DMS153 (cell line): ENCODE results near the gene MEX3C.

Experiments
- DNase-seq: peaks from one replicate; lab custom pipeline; 2025; lab: John Stamatoyannopoulos, UW

MEX3C gene

DNA sequence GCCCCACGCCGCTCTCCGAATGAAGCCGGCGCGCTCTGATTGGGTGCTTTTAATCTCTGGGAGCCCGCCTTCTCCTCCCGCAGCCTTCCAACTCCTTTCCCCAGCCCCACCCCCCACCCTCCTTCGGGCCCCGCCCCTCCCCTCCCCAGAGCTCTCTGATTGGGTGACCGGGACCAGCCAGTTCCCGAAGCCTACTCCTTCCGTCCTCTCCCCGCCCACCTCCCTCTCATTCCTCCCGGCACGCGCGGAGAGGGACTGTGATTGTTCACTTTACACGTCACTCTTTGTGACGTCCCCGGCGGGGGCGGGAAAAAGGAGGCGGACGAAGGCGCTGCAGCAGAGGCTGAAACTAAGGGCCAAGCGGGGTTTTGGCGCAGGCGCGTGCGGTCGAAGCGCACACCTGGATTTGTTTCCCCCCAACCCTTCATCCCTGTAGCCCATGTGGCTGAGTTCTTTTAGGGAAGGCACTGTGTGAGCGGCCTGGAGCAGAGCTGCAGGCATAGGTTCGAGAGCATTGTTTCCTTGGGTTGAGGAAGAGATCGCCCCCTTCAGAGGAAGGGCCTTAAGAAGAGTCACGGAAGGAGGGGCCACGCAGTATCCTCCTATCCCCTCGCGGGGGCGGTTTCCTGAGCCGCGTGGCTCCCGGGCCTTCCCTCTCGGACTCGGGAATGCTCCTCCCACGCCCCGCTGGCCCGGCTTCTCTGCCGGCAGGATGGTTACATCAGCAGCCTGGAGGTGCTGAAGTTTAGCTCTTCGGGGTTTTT, at the start of gene MEX3C:
Gene MEX3C, minus strand, starts transcription at position 21 of the 764 bp plus-strand sequence. CDS start 361 bp downstream, outside the sequence.
- DNase-seq, result peak; percentile 98

DNA sequence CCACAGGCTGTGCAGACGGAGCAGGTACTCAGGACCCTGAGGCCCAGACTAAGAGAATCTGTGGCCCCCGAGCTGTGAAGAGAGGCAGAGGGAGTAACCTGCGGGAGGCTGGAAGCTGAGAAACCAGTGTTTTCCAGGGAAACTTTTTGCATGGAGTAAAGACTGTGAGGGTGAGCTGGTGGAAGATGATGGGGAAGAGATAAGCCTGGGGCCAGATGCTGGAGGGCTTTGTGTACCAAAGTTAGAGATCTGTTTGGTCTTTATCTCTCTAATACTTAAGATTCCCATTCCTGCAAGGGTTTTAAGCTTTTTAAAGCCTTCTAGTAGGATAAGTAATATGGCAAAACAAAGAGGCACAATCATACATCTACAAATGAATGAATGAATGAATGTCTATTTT, 43.7 kb upstream of the MEX3C start:
- no peak for DNase-seq

DNA sequence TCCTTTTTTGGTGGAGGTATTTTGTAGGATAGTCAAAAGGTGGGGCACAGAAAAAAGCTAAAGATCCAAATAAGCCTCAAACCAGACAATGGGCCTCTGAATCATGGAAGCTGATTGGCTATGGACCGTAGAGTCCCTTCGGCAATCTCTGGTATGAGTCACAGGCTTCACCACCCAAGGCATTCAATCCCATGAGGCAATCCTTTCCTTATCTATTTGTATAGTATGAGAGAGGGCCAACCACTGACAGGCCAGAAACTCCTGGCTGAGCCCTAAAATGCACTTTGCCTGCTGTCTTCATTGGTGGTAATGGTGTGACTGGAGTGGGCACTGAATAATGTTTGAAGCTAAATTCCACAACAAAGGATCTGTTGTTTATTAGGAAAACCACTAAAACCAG, 38.7 kb upstream of the MEX3C start:
- DNase-seq, result no peak

DNA sequence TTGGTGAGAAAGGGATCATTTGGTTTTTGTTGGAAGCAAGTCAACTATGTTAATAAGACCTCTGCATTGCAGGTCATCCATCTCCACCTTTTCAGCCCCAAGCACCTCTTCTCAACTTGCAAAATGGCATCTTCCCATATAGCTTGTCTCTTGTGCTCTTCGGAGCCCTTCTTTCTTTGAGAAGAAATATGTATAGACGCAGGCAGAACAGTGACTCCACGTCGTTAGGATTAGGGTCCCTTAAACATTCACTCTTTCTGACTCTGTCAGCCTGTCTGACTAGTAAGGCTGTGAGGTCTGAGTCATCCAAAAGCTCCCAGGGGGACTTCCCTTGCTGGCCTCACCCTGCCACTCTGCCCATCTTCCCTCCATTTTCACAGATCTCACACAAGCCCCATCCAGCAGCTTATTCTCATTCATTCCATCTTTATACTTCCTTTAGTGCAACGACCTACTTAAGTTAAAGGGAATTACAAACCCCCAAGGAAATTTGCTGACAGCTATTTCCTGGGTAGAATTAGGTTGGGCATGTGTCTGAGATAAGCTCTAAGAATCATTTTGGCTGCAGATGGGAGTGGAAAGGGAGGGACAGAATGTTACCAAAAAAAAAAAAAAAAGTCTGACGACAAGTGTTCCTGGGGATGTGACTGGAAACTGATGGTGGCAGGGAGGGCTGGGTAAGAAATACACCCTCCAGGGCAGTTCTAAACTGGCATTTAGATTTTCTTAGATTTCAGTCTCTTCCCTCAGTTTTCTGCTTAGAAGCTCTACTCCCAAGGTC, 37.7 kb upstream of the MEX3C start:
- DNase-seq, result no peak

DNA sequence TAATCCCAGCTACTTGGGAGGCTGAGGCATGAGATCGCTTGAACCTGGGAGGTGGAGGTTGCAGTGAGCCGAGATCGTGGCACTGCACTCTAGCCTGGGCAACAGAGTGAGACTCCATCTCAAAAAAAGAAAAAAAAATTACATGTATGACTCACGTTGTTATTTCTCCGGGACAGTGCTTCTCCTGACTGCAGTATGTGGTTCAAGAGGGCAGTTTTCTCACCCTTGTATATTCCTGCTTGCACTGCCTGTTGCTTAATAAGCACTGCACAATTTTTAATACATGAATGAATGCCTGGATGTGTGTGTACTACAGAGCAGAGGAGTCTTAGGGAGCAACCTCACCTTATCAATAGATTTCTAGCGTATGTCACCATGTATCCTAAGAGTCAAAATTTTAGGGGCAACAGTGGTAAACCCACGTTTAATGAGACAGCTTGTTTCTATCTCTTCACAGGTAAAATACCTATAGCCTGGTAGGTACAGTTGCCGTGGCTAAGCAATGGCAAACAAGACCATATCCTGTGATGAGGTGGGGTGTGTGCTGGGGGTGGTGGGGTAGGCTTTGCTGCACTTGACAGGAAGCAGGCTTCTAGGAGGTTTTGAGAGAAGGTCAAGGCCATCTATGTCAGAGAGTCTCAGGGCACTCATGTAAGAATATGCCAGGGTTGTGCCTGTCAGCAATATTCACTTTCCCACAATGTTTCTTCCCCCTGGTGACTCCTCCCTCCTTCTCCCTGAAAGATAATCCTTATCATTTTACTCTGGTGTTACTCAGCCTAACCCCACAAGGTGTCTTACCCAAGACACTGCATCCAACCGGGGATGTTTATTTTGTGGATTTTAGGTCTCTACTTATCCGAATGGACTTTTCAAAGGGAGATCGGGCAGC, 36.9 kb upstream of the MEX3C start:
- no peak for DNase-seq

DNA sequence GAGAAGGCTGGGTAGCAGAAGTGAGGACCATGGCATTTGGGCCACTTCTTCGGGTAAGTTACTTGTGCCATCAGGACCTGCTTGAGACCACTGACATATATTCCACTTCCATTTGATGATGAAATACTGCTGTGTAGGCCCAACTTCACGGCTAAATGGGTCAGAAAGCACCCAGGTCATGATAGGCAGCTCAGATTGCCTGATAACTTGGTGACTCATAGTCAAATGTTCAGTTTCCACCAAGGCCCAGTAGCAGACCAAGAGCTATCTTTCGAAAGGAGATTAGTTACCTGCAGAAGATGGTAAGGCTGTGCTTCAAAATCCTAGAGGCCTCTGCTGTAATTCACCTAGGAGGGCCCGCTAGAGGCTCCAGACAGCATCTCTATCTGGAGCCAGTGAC, 31.8 kb upstream of the MEX3C start:
- no peak for DNase-seq

DNA sequence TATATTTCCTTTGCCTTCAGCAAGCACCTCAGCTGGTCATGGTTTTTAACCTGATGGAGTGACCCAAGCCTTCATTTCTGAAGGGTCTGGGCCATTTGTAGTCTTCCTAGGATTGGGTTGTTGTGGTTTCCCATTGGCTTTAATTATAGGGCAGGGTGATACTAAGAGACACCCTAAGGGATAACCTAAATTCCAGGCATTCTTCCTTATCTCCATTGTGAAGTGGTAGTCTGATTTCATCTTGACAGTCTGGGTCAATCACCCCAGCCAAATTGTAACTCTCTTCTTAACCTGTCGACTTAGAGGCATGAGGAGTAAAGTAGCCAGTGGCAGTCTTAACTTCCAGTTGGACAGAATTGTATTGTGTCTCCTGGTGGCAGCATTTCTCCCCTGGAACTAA, 30.2 kb upstream of the MEX3C start:
- DNase-seq, result no peak

DNA sequence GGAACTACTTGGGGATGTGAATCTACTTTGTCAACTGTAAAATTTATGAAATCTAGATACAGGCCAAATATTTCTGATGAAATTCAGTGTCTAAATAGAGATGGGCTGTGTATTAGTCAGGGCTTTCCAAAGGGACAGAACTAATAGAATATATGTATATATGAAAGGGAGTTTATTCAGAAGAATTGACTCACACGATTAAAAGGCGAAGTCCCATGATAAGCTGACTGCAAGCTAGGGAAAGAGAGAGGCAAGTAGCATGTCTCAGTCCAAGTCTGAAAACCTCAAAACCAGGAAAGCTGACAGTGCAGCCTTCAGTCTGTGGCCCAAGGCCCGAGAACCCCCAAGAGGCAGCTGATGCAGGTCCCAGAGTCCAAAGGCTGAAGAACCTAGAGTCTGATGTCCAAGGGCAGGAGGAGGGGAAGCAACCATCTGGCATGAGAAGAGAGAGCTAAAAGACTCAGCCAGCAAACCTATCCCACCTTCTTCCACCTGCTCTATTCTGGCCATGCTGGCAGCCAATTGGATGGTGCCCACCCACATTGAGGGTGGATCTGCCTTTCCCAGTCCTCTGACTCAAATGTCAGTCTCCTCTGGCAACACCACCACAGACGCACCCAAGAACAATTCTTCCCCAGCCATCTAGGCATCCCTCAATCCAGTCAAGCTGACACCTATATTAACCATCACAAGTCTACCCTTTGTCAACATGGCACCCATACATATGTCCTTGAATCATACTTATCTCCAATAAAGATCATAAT, 29.3 kb upstream of the MEX3C start:
- DNase-seq, result no peak

DNA sequence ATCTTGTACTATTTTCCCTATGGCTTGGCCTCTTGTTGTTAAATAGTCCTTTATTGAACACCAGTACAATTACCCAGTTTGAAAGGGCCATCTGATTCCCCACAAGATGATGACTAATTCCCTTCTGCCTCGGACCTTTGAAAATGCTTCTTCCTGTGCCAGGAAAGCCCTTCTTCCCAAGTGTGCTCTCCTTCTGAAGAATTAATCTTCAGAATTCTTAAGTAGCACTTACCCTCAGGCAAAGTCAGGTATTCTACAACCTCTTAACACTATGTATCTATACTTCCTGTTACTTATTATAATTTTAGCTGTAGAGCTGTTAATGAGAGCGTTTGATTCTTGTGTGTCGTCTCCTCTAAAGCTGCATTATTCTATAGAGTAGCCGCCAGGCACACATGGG, 28.6 kb upstream of the MEX3C start:
- DNase-seq, result no peak

DNA sequence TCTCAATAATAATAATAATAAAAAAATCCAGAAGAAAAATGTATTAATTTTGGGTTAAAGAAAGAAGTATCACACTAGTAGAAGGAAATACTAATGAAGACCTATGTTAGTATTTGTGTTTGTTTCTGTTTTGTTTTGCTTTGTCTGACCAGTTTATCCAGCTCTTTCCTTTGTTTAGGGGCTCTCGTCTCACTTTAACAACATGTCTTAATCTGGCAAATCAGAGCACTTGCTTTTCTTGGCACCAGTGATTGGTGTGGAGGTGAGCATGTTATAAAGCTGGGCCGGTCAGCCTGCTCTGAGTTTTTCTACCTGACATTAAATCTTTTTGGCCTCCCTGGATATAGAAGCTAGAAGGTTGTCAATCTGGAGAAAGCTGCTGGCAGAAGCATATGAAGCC, 15.1 kb upstream of the MEX3C start:
- DNase-seq, result no peak

DNA sequence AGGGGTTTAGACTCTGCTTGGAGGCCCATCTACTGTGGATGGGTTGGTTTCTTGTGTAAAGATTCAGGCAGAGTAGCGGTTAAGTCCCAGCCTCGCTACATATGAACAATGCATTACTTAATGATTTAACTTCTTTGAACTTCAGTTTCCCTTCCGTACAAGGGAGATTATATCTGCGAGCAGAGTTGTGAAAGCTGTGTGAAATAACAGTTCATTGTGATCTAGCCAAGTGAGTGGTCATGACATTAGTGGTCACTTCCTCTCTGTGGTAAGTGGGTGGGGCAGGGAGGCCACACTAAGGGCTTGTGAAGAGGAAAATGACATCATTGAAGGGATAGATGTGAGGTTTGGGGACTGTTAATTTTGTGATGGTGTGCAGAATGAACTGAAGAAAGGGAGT, 14.1 kb upstream of the MEX3C start:
- no peak for DNase-seq

DNA sequence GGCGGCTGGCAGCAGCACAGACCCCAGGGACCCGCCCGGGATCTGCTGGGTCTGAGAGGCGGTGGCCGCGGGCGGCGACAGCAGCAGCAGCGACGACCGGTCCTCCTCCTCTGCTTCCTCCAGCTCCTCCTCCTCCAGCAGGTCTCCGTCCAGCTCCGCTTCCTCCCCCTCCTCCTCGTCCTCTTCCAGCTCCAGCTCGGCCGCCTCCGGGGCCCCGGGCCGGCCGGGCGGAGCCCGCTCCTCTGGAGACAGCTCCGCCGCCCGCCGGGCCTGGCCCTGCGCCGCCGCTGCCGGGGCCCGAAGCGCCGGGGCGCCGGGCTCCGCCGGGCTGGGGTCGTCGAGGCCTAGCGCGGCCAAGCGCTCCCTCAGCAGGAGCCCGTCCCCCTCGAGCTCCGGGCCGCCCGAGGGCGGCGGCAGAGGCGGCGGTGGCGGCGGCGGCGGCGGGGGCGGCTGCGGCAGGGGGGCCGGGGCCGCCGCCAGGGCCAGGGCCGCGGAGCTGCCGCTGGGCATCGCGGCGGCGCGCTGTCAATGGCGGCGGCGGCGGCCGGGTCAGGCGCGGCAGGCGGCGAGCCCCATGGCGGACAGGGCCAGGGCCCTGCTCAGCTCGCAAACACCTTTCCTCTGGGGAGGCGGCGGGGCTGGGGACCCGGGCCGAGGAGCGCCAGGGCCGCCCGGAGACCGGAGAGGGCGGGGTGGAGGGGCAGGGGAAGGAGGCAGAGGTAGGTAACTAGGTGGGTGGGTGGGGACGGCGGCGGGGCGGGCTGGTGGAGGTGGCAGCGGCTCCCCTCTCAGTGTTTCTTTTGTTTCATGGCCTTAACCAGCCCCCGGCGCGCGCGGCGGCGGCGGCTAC, 445 bp downstream of the MEX3C start:
- no peak for DNase-seq

DNA sequence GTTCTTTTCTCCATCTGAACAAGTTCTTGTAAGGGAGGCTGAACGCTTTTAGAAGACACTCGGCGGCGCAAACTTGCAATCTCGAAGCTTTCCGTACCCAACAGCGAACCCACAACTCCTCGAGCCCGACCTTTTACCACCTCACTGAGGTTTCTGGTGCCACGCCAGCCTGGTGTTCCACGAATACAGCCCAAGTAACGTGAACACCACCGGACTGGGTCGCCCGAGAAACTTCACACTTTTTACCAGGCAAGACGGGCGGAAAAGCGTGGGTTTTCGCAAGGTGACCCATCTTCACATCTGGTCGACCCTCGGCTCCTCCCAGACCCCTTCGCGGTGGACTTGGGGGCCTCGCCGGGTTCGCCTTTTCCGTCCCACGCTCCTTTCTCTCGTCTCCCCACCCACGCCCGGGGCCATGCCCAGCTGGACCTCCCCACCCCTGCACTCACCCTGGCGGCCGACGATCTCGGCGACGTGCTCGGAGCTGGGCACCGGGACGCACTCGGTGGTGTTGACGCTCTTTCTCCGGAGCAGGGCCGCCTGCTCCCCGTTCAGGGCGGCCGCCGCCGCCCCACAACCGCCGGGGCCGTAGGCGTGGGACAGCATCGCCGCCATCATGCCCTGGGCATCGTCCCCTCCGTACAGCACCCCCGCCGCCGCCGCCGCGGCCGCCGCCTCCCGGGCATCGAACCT, 1.2 kb downstream of the MEX3C start:
- no peak for DNase-seq

DNA sequence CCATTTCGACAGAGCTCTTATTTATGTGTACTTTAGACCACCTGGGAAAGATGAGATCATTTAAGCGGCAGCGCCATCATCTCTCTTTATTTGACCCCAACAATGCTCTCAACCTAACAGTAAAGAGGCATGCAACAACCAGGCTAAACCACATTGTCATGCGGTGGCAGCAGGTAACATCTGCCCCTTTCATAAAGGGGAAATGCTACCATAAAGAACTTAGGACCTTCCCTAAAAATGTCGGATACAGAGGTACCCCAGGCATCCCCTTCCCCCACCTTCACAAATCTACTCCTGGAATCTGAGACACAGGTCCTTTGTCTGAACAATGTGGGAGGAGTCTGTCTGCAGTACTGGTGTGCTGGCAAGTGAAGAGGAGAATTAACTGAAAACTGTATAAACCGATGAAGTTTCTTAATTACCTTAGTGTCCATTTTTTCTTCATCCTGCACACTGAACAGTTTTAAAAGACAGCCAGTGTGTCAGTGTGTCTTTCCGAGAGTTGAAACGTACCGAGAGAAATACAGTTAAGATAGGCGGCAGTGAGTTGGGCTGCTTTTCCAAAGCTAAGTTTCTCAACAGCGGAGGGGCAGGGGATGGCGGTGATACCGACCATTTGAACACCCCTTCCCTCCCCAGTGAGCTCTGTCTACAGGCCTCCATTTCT, 1.9 kb downstream of the MEX3C start:
- peak; percentile 15 for DNase-seq

DNA sequence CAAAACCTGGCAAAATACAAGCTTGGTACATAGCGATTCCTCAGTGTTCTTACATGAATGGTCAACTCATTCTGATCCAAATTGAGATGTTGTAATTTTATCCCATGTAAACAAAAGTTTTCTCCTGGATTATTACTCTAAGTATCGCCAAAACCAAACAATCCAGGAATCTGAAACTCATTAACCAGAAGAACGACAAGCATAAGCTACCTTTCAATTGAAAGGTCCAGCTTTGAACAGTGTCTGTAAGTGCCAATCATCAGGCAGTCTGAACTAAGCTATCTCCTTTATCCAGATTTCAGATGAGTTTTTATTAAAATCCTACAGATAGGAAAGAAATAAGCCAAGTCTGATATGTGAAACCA, 2.4 kb downstream of the MEX3C start:
- no peak for DNase-seq

DNA sequence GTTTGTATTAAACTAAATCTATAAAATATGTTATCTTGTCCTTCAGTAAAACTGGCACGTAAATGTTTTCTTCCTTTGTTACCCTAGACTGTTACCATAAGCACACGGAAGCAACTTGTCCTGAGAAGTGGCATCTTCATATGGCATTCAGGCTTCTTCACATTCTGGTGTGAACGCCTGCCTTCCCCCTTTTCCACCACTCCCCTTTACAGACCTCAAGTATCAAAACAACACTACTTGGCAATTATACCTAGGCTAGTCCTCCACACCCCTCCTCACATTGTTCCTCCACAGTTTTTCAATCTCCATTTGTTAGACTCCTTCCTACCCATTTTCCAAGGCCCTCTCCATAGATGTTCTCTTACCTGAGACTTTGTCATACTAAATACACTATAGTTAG, 2.9 kb downstream of the MEX3C start:
- DNase-seq, result no peak

DNA sequence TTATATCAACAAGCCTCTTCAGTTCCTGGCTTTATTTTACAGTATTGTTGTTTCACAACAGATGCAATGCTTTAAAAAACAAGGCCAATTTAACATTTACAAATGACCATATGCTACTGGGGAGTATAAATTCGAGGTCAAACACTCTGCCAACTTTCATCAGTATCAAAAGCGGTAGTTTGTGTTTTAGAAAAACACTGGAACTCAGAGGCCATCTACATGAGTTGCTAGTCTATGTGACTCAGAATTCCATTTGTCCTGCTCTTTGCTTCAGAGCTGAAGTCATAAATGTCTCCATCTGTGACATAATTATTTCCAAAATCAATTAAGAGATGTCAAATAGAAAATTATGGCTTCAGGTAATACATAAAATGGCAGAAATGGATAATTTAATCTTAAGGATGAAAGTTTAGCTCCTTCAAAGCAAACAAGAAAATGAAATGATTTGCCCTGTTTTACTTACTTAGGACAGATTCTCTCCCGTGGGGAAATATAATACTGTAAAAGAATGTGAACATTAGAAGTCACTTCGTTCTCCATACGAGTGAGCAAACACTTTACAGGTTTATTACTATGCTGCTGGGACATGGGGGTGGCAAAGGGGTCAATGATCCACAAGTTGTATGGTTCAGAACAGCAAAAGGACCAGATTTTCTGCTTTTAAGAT, 3.7 kb downstream of the MEX3C start:
- no peak for DNase-seq

DNA sequence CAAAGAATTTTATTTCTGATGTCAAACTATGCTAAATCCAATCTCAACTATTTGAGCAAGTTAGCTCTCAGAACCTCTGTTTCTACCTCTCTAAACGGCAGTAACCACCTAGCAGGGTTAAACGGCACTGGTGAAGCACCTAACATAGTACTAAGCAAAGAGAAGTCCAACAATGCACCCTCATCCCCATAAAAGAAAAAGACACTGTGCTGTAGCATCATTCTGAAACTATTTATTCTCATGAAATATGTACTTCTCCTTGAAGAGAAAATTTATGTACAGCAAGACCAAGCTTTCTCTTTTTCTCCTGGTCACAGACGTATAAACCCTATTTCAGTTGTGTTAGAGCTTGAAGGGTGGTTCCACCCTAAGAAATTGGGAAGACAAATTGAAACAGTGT, 4.8 kb downstream of the MEX3C start:
- no peak for DNase-seq

DNA sequence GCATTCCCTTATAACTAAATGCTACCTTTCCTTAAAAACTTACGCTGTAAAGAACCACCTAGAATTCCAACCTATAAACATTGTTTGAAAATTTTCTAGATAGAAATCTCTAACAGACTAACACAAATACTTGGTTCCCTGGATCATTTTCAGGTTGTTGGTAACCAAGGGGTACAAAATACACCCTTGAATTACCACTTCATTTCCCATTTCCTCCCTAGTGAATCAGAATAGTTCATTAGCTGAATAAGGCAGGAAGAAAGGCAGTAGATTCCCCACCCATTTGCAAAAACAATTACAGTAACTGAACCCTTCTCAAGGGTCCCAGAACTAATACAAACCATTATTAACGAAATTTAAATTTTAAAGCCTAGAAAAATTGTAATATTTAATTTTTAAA, 5.5 kb downstream of the MEX3C start:
- no peak for DNase-seq
